Measurements from ENCODE around the gene JOSD1.

JOSD1 gene

GRCh38 chr22:38700270-38700788, 414 bp downstream of the JOSD1 start:
- no peak for TF ChIP-seq CTCF (IDR thresholded peaks at IDR 0.05)

GRCh38 chr22:38699784-38700183, 959 bp downstream of the JOSD1 start:
- no peak for TF ChIP-seq CTCF (IDR thresholded peaks at IDR 0.05)

- TF ChIP-seq CTCF (IDR thresholded peaks at IDR 0.05) = no peak
These were observed 1.6 kb downstream of the JOSD1 start for GRCh38 chr22:38699143-38699542.

GRCh38 chr22:38698407-38699094, 2.2 kb downstream of the JOSD1 start:
- no peak for TF ChIP-seq CTCF (IDR thresholded peaks at IDR 0.05)

GRCh38 chr22:38697425-38698089, 3.2 kb downstream of the JOSD1 start:
- no peak for TF ChIP-seq CTCF (IDR thresholded peaks at IDR 0.05)

- TF ChIP-seq CTCF (IDR thresholded peaks at IDR 0.05) = no peak
These were observed 3.9 kb downstream of the JOSD1 start for GRCh38 chr22:38696606-38697424.

GRCh38 chr22:38694940-38695339, 5.8 kb downstream of the JOSD1 start:
- TF ChIP-seq CTCF (IDR thresholded peaks at IDR 0.05) = no peak

Measured in LNCAP (cell line).